Muscle of leg (tissue), 11 donors: ENCODE results near the gene CDH13. TPM values are rescaled to one million over a fixed set of nuclear protein-coding genes. Genes with fewer than 3 reads are reported as not detected.
"Not testable (repeated sequence)": the region's sequence is repeated elsewhere in the genome, so short reads cannot be mapped to it uniquely, and the experiment has no call there.

Experiments
- DNase-seq: peaks from one replicate; pipeline ENCODE4 v3.0.0; 2013
- H3K27ac ChIP-seq: one replicate; pipeline ENCODE4 v1.5.1; 2013; ENCODE audit warnings: mild to moderate bottlenecking, low read length, control low read depth
- H3K27me3 ChIP-seq: one replicate; pipeline ENCODE4 v1.6.1; 2013; ENCODE audit warnings: low read length; ENCODE audit not compliant: control insufficient read depth, insufficient read depth
- H3K36me3 ChIP-seq: one replicate; pipeline ENCODE4 v1.6.1; 2013; ENCODE audit warnings: low read length; ENCODE audit not compliant: control insufficient read depth, insufficient read depth
- H3K4me1 ChIP-seq: one replicate; pipeline ENCODE4 v1.6.1; 2013; ENCODE audit warnings: low read length; ENCODE audit not compliant: control insufficient read depth, insufficient read depth
- H3K4me3 ChIP-seq: one replicate; pipeline ENCODE4 v1.5.1; 2013; ENCODE audit warnings: low read length, control low read depth
- H3K9me3 ChIP-seq: replicated peaks from 2 replicates; pipeline ENCODE4 v1.6.1; 2013; ENCODE audit warnings: low read depth, low read length; ENCODE audit not compliant: control insufficient read depth
- WGBS: methylation state at CpG from one replicate; pipeline ENCODE4 v1.1.5; 2013; ENCODE audit warnings: missing lambda C conversion rate; ENCODE audit not compliant: insufficient coverage; 5-methylcytosine and 5-hydroxymethylcytosine counted together
- polyA plus RNA-seq, 8 donors: library from polyadenylated mRNA; unstranded; fragments of 120-200 nt; gene quantifications; one replicate each; pipeline versions ENCODE4 v1.2.1 to v1.2.3, GENCODE V29; 2013; ENCODE audit warnings: inconsistent platforms in 1 of 8, low replicate concordance in 1 of 8; ENCODE audit not compliant: insufficient read length in 8 of 8, insufficient read depth in 1 of 8
- total RNA-seq: library from RNA; stranded (reverse); fragments of 120-200 nt; gene quantifications from one replicate; pipeline ENCODE4 v1.2.4, GENCODE V29; 2013

The CDH13 gene
- total and polyA plus RNA-seq, 9 donors = 30.5 to 55.7 (median 47.9) TPM

- no peaks in the 10 kb centered on the region for H3K4me1 ChIP-seq
- no peaks in the 10 kb centered on the region for H3K27me3 ChIP-seq
- WGBS = 70% methylated on average over 3 of the region's 9 CpGs
- no peak overlapping the region for H3K4me3 ChIP-seq
- no peaks in the 10 kb centered on the region for H3K36me3 ChIP-seq
- no peak for DNase-seq
- H3K27ac ChIP-seq = no peak overlapping the region
- no peaks in the 10 kb centered on the region for H3K9me3 ChIP-seq
These were observed 288.5 kb downstream of the CDH13 start for GRCh38 chr16:82915139-82915824.

GRCh38 chr16:82917886-82918595 lies 291.3 kb downstream of the CDH13 start:
- Histone ChIP-seq H3K9me3 (no peaks in the 10 kb centered on the region), H3K27me3 (no peaks in the 10 kb centered on the region), H3K4me1 (no peaks in the 10 kb centered on the region), H3K4me3 (no peak overlapping the region), H3K27ac (no peak overlapping the region), H3K36me3 (no peaks in the 10 kb centered on the region)
- no CpG with 5 or more reads among the region's 5 CpGs for WGBS
- DNase-seq = no peak

- Histone ChIP-seq H3K4me3 (no peak overlapping the region), H3K4me1 (no peaks in the 10 kb centered on the region), H3K36me3 (no peaks in the 10 kb centered on the region), H3K27me3 (no peaks in the 10 kb centered on the region), H3K9me3 (peaks cover 2% of the 10 kb centered on the region), H3K27ac (no peak overlapping the region)
- WGBS = 82% methylated on average over 2 of the region's 10 CpGs
- no peak for DNase-seq
These were observed 297.5 kb downstream of the CDH13 start for GRCh38 chr16:82924075-82924854.

GRCh38 chr16:82926500-82926899 lies 299.7 kb downstream of the CDH13 start:
- no peak overlapping the region for H3K27ac ChIP-seq
- H3K9me3 ChIP-seq = peaks cover 2% of the 10 kb centered on the region
- DNase-seq = no peak
- no peak overlapping the region for H3K4me3 ChIP-seq
- no peaks in the 10 kb centered on the region for H3K4me1 ChIP-seq
- H3K27me3 ChIP-seq = no peaks in the 10 kb centered on the region
- H3K36me3 ChIP-seq = no peaks in the 10 kb centered on the region
- WGBS = no CpG with 5 or more reads among the region's 2 CpGs

- not testable (repeated sequence) for H3K4me1 ChIP-seq, H3K27ac ChIP-seq, H3K27me3 ChIP-seq, DNase-seq, H3K36me3 ChIP-seq, H3K4me3 ChIP-seq
- WGBS = 57% methylated on average over 2 of the region's 2 CpGs
- peaks cover 15% of the 10 kb centered on the region for H3K9me3 ChIP-seq
These were observed 307.2 kb downstream of the CDH13 start for GRCh38 chr16:82933933-82934332.

GRCh38 chr16:82935766-82936165 lies 309.0 kb downstream of the CDH13 start:
- no peaks in the 10 kb centered on the region for H3K36me3 ChIP-seq
- no peak for DNase-seq
- 88% methylated on average over 3 of the region's 4 CpGs for WGBS
- peaks cover 15% of the 10 kb centered on the region for H3K9me3 ChIP-seq
- no peak overlapping the region for H3K4me3 ChIP-seq
- H3K4me1 ChIP-seq = peaks cover 8% of the 10 kb centered on the region
- H3K27ac ChIP-seq = no peak overlapping the region
- H3K27me3 ChIP-seq = no peaks in the 10 kb centered on the region

- no CpG with 5 or more reads among the region's 7 CpGs for WGBS
- peak; percentile 22 for DNase-seq
- no peak overlapping the region for H3K4me3 ChIP-seq
These were observed 310.3 kb downstream of the CDH13 start for GRCh38 chr16:82936941-82937551.

GRCh38 chr16:82937926-82938520 lies 311.3 kb downstream of the CDH13 start:
- Histone ChIP-seq H3K9me3 (peaks cover 14% of the 10 kb centered on the region), H3K4me3 (no peak overlapping the region), H3K4me1 (peaks cover 8% of the 10 kb centered on the region), H3K36me3 (no peaks in the 10 kb centered on the region), H3K27ac (no peak overlapping the region), H3K27me3 (no peaks in the 10 kb centered on the region)
- DNase-seq = peak; percentile 37
- WGBS = 100% methylated on average over 2 of the region's 7 CpGs

More at GRCh38 chr16:82936941-82937551, 310.3 kb downstream of the CDH13 start:
- H3K36me3 ChIP-seq = no peaks in the 10 kb centered on the region
- peaks cover 8% of the 10 kb centered on the region for H3K4me1 ChIP-seq
- no peaks in the 10 kb centered on the region for H3K27me3 ChIP-seq
- no peak overlapping the region for H3K27ac ChIP-seq
- H3K9me3 ChIP-seq = peaks cover 15% of the 10 kb centered on the region

GRCh38 chr16:82943371-82943770 lies 316.6 kb downstream of the CDH13 start:
- H3K9me3 ChIP-seq = no peaks in the 10 kb centered on the region
- H3K36me3 ChIP-seq = no peaks in the 10 kb centered on the region
- H3K27me3 ChIP-seq = no peaks in the 10 kb centered on the region
- DNase-seq = no peak
- H3K4me1 ChIP-seq = peaks cover 2% of the 10 kb centered on the region
- H3K4me3 ChIP-seq = no peak overlapping the region
- H3K27ac ChIP-seq = no peak overlapping the region
- WGBS = no CpG with 5 or more reads among the region's 1 CpG
